NCI-H345 (cell line): ENCODE measurements around the gene SUPT3H.
"Not testable (repeated sequence)": the region's sequence is repeated elsewhere in the genome, so short reads cannot be mapped to it uniquely, and the experiment has no call there.

ENCODE experiments used
- DNase-seq: peaks from one replicate; lab custom pipeline; 2025; lab: John Stamatoyannopoulos, UW

Gene SUPT3H

DNA sequence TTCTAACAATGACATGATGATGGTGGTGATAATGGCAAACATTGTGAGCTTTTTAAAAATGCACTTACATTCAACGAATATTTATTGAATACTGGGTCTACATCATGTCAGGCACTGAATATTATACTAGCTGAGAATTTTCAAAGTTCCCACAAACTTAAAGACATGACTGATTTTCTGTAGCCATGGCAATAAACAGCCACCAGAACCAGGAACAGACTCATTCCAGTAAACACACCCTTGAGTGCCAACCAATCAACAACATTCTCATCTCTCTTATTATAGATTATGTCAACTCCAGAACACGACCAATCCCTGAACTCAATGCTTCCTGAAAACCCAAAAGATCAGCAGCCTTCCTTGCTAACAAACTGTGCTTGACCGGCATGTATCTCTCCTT lies 262.0 kb downstream of the SUPT3H start:
- DNase-seq = no peak

- no peak for DNase-seq
These were observed 265.0 kb downstream of the SUPT3H start for GRCh38 chr6:45112711-45113110.

DNA sequence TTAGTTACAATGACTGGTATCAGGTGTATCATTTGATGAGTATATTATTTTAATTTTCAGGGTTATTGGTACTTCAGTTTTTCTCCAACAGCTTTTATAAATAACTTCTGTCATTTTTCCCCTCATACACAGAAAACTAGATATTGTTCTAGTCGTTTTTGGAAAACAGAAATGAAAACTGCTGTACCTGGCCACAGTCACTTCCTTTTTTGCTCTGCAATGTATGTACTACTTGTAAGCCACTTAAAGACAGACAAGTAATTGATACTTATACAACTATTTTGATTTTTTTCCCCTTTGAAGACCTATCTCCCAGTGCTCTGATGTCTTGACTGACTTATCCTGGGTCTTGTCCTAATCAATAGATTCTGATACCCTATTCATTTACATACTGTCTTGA lies 268.2 kb downstream of the SUPT3H start:
- DNase-seq = no peak

DNA sequence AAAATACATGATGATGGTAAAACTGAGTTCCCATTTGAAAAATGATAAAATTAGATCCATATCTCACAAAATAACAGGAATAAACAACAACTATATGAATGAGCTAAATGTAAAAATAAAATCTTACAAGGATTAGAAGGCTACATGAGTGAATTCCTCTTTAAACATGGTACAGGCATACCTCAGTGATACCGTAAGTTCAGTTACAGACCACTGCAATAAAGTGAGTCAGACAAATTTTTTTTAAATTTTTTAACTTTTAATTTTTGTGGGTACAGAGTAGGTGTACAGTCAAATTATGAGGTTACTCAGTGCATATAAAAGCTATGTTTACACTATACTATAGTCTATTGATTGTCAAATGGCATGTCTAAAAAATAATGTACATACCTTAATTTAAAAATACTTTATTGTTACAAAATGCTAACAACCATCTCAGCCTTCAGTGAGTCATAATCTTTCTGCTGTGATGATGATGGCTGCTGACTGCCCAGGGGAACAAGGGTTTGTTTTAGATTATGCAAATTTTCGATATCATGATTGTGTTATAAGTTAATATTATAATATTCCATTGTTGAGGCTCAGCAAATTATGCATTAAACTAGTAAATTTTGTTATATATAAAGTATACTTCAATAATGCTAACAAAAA lies 272.4 kb downstream of the SUPT3H start:
- DNase-seq = no peak

DNA sequence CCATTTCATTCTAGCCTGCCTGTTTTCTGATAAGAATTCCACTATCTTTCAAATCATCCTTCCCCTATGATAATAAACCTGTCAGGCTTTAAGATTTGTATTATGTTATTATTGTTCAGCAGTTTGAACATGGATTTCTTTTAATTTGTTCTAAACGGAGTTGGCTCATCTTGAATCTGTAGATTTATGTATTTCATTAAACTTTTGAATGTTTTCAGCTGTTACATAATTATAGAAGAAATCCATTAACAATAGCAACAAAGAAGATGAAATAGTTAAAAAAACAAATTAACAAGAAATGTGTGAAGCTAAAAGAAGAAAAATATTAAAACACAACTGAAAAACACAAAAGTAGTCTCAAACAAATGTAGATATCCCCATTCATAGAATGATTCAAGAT lies 273.3 kb downstream of the SUPT3H start:
- DNase-seq = no peak

DNA sequence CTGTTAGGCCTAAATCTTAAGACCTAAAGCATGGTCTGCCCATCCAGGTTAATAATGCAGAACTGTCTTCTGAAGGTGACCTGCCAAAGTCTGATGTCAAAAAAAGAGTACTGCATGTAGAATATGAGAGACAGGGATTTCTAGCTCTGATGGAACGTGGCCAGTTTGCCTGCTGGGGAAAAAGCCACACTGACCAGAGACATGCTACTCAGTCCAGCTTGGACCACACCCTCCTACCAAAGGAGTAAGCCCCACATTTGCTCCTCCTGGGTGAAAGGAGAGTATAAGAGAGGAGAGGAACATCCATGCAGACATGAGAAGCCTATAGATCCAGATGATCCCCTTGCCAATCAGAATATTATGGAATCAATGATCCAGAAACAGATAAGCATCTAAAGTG lies 279.5 kb downstream of the SUPT3H start:
- DNase-seq = no peak

DNA sequence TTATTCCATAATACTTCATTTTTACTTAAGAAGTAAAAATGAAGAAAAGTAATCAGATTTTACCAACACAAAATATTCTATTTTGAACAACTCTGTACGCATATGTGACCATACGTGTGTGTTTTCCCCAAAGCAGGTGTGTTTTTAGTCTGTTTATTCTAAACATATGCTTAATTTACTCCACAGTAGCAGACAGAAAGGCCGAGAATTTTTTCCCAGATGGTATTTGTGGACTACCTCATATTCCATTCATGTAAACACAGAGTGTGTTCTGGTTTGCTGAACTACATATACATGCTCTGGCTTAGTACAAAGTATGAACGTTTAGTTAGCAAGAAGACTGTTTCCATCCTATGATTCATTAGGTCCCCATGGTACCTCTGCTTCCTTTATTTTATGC lies 282.9 kb downstream of the SUPT3H start:
- DNase-seq = no peak

- DNase-seq = no peak
These were observed 285.6 kb downstream of the SUPT3H start for GRCh38 chr6:45092135-45092534.

DNA sequence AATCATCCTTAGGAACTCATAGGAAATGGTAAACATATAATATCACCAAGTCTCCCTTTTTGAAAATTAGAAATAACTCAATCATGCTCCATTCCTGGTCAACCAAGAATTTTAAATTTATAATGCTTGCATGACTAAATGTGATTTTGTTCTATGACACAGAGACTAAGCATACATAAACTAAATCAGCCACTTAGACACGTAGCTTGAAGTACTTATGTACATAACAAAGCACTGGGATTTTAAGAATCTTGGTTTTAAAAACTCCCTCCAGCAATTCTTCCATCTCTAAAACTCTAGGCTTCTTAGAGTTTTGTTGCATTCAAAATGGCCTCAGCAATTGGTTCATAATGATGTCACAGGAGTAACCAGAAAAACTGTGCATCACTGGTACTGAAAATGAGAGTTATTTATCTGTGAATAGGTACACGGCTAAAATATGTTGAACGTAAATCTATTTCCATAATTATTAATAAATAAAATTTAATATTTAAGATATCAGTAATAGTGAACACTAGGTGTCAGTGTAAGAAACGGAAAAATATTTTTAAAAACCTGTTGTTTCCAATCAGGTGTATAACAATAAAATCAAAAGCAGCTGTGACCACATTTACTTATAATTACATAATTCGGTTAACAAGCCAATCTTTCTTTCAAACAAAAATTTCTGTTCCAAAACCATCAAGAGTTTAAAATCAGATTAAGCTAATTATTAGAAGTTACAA lies 291.2 kb downstream of the SUPT3H start:
- DNase-seq = no peak

DNA sequence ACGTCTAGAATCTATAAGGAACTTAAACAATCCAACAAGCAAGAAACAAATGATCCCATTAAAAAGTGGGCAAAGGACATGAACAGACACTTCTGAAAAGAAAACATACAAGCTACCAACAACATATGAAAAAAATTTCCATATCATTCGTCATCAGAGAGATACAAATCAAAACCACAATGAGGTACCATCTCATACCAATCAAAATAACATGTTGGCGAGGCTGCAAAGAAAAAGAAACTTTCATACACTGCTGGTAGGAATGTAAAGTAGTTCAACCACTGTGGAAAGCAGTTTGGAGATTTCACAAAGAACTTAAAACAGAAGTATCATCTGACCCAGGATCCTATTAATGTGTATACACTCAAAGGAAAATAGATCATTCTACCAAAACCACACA lies 293.5 kb downstream of the SUPT3H start:
- no peak for DNase-seq

- DNase-seq = no peak
These were observed 295.6 kb downstream of the SUPT3H start for GRCh38 chr6:45082091-45082490.

- no peak for DNase-seq
These were observed 296.1 kb downstream of the SUPT3H start for GRCh38 chr6:45081634-45082033.

DNA sequence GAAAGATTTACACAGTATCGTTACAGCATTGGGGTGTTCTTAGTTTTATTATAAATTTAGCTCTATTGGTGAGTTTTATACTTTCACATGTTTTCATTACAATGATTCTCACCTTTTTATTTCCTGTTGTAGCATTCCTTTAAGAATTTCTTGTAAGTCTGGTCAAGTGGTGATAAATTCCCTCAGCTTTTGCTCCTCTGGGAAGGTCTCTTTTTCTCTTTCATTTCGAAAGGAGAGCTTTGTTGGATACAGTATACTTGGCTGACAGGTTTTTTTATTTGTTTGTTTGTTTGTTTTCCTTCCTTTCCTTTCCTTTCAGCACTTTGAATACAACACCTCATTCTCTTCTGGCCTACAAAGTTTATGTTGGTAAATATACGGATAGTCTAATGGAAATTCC lies 299.3 kb downstream of the SUPT3H start:
- DNase-seq = no peak

GRCh38 chr6:45076217-45076930 lies 301.4 kb downstream of the SUPT3H start:
- no peak for DNase-seq

GRCh38 chr6:45075246-45075645 lies 302.5 kb downstream of the SUPT3H start:
- DNase-seq = no peak

DNA sequence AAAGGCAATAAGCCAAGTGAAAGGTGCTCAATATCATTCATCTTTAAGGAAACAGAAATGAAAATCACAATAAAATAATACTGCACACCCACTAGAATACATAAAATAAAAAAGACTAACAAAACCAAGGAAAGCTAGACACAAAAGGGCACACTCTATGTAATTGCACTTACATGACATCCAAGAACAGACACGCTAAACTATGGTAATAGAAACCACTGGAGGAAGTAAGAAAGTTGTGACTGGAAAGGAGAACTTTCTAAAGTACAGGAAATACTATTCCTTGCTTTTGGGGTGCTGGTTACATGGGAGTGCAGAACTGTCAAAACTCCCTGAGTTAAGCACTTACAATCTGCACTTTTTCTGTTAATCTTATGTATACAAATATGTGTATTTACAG lies 303.3 kb downstream of the SUPT3H start:
- DNase-seq = no peak

DNA sequence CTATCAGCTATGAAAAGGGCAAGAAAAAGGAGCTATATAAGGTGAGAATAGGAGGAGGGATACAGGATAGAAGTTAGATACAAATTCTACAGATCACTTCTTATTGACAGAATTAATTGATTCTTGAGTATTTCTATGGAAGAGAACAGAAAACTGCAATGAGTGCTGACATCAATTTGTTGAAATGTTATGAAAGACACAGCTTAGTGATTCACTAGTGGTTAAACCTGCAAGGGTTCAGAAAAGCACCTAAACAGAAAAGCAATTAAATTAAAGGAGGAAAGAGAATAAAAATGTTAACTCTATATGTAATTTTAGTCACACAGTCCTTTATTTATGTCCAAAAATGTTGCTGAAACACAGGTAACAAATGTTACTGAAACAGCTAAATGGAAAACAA lies 304.0 kb downstream of the SUPT3H start:
- DNase-seq = no peak

- no peak for DNase-seq
These were observed 305.1 kb downstream of the SUPT3H start for GRCh38 chr6:45072673-45073072.

DNA sequence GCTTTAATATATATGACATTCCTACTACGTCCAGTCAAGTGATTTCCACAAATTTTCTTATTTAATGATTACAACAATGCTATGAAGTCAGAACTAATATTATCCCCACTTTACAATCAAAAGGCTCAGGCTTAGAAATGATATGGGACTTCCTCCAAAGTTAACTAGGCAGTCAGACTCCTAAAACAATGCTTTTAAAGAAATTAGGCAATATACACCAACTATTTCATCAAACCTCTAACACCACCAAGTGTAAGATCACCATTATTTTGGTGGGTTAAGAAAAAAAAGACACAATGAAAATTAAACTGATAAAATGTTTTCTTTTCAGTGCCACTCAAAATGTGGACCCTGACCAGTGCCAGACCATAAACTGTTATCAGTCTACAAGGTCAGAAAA lies 305.7 kb downstream of the SUPT3H start:
- no peak for DNase-seq

DNA sequence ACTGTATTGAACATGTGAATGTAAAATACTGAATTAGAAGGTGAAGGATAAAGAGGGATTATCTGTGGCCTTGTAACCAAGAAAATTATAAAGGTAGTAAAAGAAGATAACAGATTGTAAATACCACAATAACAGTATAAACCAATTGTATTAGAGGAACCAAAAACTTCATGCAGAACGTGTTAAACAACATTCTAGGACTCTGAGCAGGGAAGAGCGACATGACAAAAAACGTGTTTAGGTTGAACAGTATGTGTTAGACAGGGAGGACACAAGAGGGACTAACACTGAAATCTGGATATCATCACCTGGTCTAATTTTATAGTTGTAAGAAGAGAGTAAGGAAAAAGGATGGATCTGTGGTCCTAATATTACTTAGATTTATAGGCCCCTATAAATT lies 308.6 kb downstream of the SUPT3H start:
- no peak for DNase-seq

- DNase-seq = not testable (repeated sequence)
These were observed 310.3 kb downstream of the SUPT3H start for GRCh38 chr6:45067446-45067845.

- not testable (repeated sequence) for DNase-seq
These were observed 315.1 kb downstream of the SUPT3H start for GRCh38 chr6:45062659-45063058.

DNA sequence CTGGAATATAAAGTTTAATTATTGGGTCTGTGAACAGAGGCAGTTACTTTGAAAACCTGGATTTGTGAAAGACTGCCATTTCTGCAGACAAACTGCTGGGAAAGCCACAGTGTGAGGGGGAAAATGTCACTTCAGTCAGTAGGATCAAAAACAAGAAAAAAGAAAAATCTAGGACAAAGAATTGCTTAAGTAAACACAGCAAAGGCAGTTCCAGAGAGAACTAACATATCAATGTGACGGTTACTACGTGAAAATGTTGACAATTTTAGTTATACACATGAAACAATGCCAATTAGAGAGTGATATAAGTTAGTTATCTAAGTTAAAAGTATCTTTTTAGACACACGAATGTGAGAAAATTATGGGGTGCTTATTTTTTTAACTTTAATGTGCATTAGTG lies 320.0 kb downstream of the SUPT3H start:
- DNase-seq = no peak
